Right lobe of liver (tissue), 6 donors: ENCODE results near the gene ADGRE3. TPM values are rescaled to one million over a fixed set of nuclear protein-coding genes. Genes with fewer than 3 reads are reported as not detected.

Source experiments
- ATAC-seq, 4 donors: fragments of 200-7000 bp; cut with Tn5 transposase; one replicate each; pipeline ENCODE4 v1.9.1; 2020; ENCODE audit warnings: mild to moderate bottlenecking in 4 of 4, moderate library complexity in 4 of 4
- DNase-seq, 3 donors: peaks; one replicate each; pipeline ENCODE4 v3.0.0-alpha.2; 2020
- H3K27ac ChIP-seq, 3 donors: fragments of 200-600 bp; one replicate each; pipeline ENCODE4 v1.8.0; 2022
- H3K27me3 ChIP-seq, 2 donors: fragments of 200-600 bp; one replicate each; pipeline ENCODE4 v1.8.0; 2022
- H3K36me3 ChIP-seq, 4 donors: fragments of 200-600 bp; sonication (generic) in 1 of 4; one replicate each; pipeline versions ENCODE4 v1.5.1 to v1.8.0; 2017 to 2022; ENCODE audit warnings: control low read depth in 1 of 4
- H3K4me1 ChIP-seq, 4 donors: fragments of 200-600 bp; sonication (generic) in 1 of 4; one replicate each; pipeline versions ENCODE4 v1.5.1 to v1.8.0; 2017 to 2022; ENCODE audit warnings: control low read depth in 1 of 4
- H3K4me3 ChIP-seq, 3 donors: fragments of 200-600 bp; one replicate each; pipeline ENCODE4 v1.8.0; 2022
- H3K9me3 ChIP-seq, 4 donors: fragments of 200-600 bp; sonication (generic) in 1 of 4; one replicate each; pipeline versions ENCODE4 v1.5.1 to v1.8.0; 2017 to 2022; ENCODE audit warnings: control low read depth in 1 of 4
- POLR2A ChIP-seq: fragments of 450-650 bp; IDR thresholded peaks from one replicate; pipeline ENCODE4 v1.6.1; 2017; ENCODE audit warnings: antibody characterized with exemption, mild to moderate bottlenecking
- WGBS: methylation state at CpG from one replicate; pipeline ENCODE4 v1.1.6; 2018; ENCODE audit warnings: low coverage, low lambda C conversion rate; ENCODE audit not compliant: insufficient coverage; ENCODE audit errors: missing lambda C conversion rate; 5-methylcytosine and 5-hydroxymethylcytosine counted together
- intact Hi-C, 2 donors: fragments of 100-400 bp; cut with DNase I; formaldehyde crosslinking; loops; one replicate each; pipeline versions ENCODE4 v1.11.2 to v1.14.1; 2022
- total RNA-seq, 6 experiments: library from RNA; depleted of rRNA in 2 of 6; stranded (reverse); fragments of >200 nt in 2 of 6; fragmentation: NEBNext Ultra II Directional in 3 of 6; extraction: Animal tissue kit (Norgen Biotek cat#: 25700) in 3 of 6; gene quantifications; one replicate each; pipeline versions ENCODE4 v1.1.0 to v1.2.4, GENCODE V29; 2016 to 2023
- TF ChIP-seq, protein P1 (sequence below), 4 donors: fragments of 200-600 bp in 3 of 4; fragments of 450-650 bp in 1 of 4; IDR thresholded peaks; one replicate each; pipeline versions ENCODE4 v1.5.1 to v1.8.0; 2016 to 2022; ENCODE audit warnings: antibody characterized with exemption in 4 of 4, mild to moderate bottlenecking in 2 of 4
- donor health status: DM: no; HTN: yes; CAD: no.
- donor health status: DM: no; HTN: no; CAD: no.
- donor health status: DM: no; HTN: no; CAD: no.
- donor health status: DM: no; HTN: yes; CAD: no.
- donor health status: DM: no; HTN: yes; CAD: no.

ADGRE3 gene
- total RNA-seq, 6 experiments from 2014 or later = 0.09 to 0.53 (median 0.24) TPM; not detected in 2

GRCh38 chr19:14577885-14578427, 96.7 kb downstream of the ADGRE3 start:
- WGBS = 57% methylated on average over 5 of the region's 6 CpGs
- DNase-seq = no peak
- no peaks in the 10 kb centered on the region for H3K27me3 ChIP-seq
- no peaks in the 10 kb centered on the region for H3K36me3 ChIP-seq
- no peak for ATAC-seq
- H3K4me3 ChIP-seq = no peak overlapping the region
- H3K9me3 ChIP-seq = no peaks in the 10 kb centered on the region
- TF ChIP-seq, protein P1, sequence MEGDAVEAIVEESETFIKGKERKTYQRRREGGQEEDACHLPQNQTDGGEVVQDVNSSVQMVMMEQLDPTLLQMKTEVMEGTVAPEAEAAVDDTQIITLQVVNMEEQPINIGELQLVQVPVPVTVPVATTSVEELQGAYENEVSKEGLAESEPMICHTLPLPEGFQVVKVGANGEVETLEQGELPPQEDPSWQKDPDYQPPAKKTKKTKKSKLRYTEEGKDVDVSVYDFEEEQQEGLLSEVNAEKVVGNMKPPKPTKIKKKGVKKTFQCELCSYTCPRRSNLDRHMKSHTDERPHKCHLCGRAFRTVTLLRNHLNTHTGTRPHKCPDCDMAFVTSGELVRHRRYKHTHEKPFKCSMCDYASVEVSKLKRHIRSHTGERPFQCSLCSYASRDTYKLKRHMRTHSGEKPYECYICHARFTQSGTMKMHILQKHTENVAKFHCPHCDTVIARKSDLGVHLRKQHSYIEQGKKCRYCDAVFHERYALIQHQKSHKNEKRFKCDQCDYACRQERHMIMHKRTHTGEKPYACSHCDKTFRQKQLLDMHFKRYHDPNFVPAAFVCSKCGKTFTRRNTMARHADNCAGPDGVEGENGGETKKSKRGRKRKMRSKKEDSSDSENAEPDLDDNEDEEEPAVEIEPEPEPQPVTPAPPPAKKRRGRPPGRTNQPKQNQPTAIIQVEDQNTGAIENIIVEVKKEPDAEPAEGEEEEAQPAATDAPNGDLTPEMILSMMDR (IDR thresholded peaks at IDR 0.05) = no peak
- TF ChIP-seq POLR2A = no peak
- intact Hi-C loops = loop anchor here in 1 of 2 donors (10.0 kb wide), 1 partner anchor 107 kb away; no protein-coding TSS in a partner anchor
- H3K4me1 ChIP-seq = no peaks in the 10 kb centered on the region
- H3K27ac ChIP-seq = no peak overlapping the region

- H3K27me3 ChIP-seq = no peaks in the 10 kb centered on the region
- H3K9me3 ChIP-seq = no peaks in the 10 kb centered on the region
- ATAC-seq (no peak), DNase-seq (no peak)
- no peak for TF ChIP-seq POLR2A
- no peak overlapping the region for H3K4me3 ChIP-seq
- intact Hi-C loops = loop anchor here in 1 of 2 donors (10.0 kb wide), 1 partner anchor 108 kb away; no protein-coding TSS in a partner anchor
- no peak overlapping the region for H3K27ac ChIP-seq
- no peaks in the 10 kb centered on the region for H3K4me1 ChIP-seq
- WGBS = 81% methylated on average over 5 of the region's 5 CpGs
- H3K36me3 ChIP-seq = no peaks in the 10 kb centered on the region
Observed at GRCh38 chr19:14577264-14577663, 97.4 kb downstream of the ADGRE3 start.

GRCh38 chr19:14576363-14576762, 98.3 kb downstream of the ADGRE3 start:
- Histone ChIP-seq H3K36me3 (no peaks in the 10 kb centered on the region), H3K9me3 (no peaks in the 10 kb centered on the region), H3K4me1 (no peaks in the 10 kb centered on the region), H3K27me3 (no peaks in the 10 kb centered on the region), H3K27ac (no peak overlapping the region), H3K4me3 (no peak overlapping the region)
- TF ChIP-seq, protein P1 (IDR thresholded peaks at IDR 0.05) = no peak
- no peak for TF ChIP-seq POLR2A
- DNase-seq (no peak), ATAC-seq (no peak)
- intact Hi-C loops = loop anchor here in 1 of 2 donors (10.0 kb wide), 1 partner anchor 108 kb away; no protein-coding TSS in a partner anchor
- WGBS = 70% methylated on average over 7 of the region's 8 CpGs

DNA sequence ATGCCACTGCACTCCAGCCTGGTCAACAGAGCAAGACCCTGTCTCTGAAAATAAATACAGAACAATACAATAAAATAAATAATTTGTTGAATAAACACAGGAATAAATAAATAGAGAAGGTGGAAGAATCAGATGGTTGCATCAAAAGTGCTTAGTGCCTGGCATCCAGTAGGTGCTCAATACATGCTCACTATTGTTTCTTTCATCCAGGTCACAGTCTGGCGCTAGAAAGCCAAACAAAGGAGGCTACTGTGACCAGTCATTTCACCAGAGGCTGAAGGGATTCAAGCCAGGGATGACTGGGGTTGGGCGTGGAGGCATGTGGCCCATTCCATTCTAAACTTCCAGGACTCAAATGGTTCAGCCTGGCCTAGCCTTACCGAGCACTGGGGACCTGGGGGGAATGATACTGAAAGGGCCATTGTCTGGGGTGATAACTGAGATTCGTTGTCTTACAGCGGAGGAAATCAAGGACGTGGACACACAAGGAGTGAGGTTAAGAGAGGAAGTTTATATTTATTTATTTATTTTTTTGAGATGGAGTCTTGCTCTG, 99.1 kb downstream of the ADGRE3 start:
- Histone ChIP-seq H3K4me3 (no peak overlapping the region), H3K9me3 (no peaks in the 10 kb centered on the region), H3K27ac (no peak overlapping the region), H3K36me3 (no peaks in the 10 kb centered on the region), H3K27me3 (no peaks in the 10 kb centered on the region), H3K4me1 (peaks cover 0 to 8% (median 3%) of the 10 kb centered on the region in 4 donors)
- ATAC-seq = no peak
- intact Hi-C loops = loop anchor here in 1 of 2 donors (10.0 kb wide), 1 partner anchor 109 kb away; no protein-coding TSS in a partner anchor
- no peak for DNase-seq
- TF ChIP-seq, protein P1 (IDR thresholded peaks at IDR 0.05) = no peak
- no peak for TF ChIP-seq POLR2A
- WGBS = 86% methylated on average over 6 of the region's 6 CpGs
